GM12878 (cell line): ENCODE results near the gene SH3BP5. TPM values are rescaled to one million over a fixed set of nuclear protein-coding genes. Genes with fewer than 3 reads are reported as not detected.

Source experiments
- ATAC-seq: fragments of 200-7000 bp; cut with Tn5 transposase; 3 replicates; pipeline ENCODE4 v1.9.1; 2020; ENCODE audit warnings: mild to moderate bottlenecking, moderate library complexity
- BruUV-seq: library from RNA; stranded (reverse); fragments of 400-500 nt; replicated peaks from 2 replicates; lab custom pipeline; 2021; lab: Mats Ljungman, UMichigan
- CTCF ChIA-PET: fragments of 300-600 bp; sonication (Branson Sonifier 250); formaldehyde crosslinking; extraction: SDS; loops from one replicate; lab custom pipeline; 2021; ENCODE audit warnings: inconsistent platforms; lab: Yijun Ruan, JAX
- POLR2A ChIA-PET: fragments of 350-600 bp; formaldehyde crosslinking; extraction: SDS; loops from one replicate; lab custom pipeline; 2021; ENCODE audit warnings: inconsistent platforms; lab: Charles Lee
- RAD21 ChIA-PET: fragments of 300-600 bp; sonication (Branson Sonifier 250); formaldehyde crosslinking; loops from one replicate; lab custom pipeline; 2023; ENCODE audit warnings: antibody characterized with exemption; ENCODE audit not compliant: unreplicated experiment; lab: Charles Lee
- SMC1A ChIA-PET: fragments of 300-600 bp; sonication (Branson Sonifier 250); formaldehyde crosslinking; loops from one replicate; lab custom pipeline; 2023; ENCODE audit not compliant: unreplicated experiment, uncharacterized antibody; lab: Charles Lee
- DNase-seq: peaks from one replicate; pipeline ENCODE4 v3.0.0-alpha.2; 2011; ENCODE audit warnings: low read depth, low spot score
- FAIRE-seq: peaks from 3 replicates; lab custom pipeline; 2011; peaks lifted over from hg19 to GRCh38; lab: Jason Lieb, UNC
- H2AFZ ChIP-seq: 2 replicates; pipeline ENCODE4 v1.6.0; 2011; ENCODE audit warnings: low read depth, low read length, control low read depth; ENCODE audit not compliant: control insufficient read depth
- H3K27ac ChIP-seq: 2 replicates; pipeline ENCODE4 v1.5.1; 2011; ENCODE audit warnings: control low read depth; ENCODE audit not compliant: control insufficient read depth, insufficient read depth
- H3K27me3 ChIP-seq, 2 experiments: replicated peaks in 1 of 2; 2 replicates each; pipeline versions ENCODE4 v1.6.0 to v1.6.1; 2011; ENCODE audit warnings: low read length in 1 of 2; ENCODE audit not compliant: control insufficient read depth in 2 of 2, insufficient read depth in 2 of 2
- H3K36me3 ChIP-seq, 2 experiments: 2 replicates each; pipeline ENCODE4 v1.5.1; 2011; ENCODE audit warnings: low read length in 1 of 2; ENCODE audit not compliant: control insufficient read depth in 2 of 2, insufficient read depth in 2 of 2
- H3K4me1 ChIP-seq: 2 replicates; pipeline ENCODE4 v1.6.1; 2011; ENCODE audit warnings: mild to moderate bottlenecking, low read length, moderate library complexity, mixed read lengths; ENCODE audit not compliant: control insufficient read depth, insufficient read depth
- H3K4me2 ChIP-seq: 2 replicates; pipeline ENCODE4 v1.6.0; 2011; ENCODE audit warnings: control low read depth; ENCODE audit not compliant: control insufficient read depth, insufficient read depth
- H3K4me3 ChIP-seq: fragments of 200-600 bp; sonication (generic); 2 replicates; pipeline ENCODE4 v1.5.1; 2016
- H3K79me2 ChIP-seq: 2 replicates; pipeline ENCODE4 v1.6.0; 2011; ENCODE audit warnings: low read length; ENCODE audit not compliant: control insufficient read depth, insufficient read depth
- H3K9ac ChIP-seq: 2 replicates; pipeline ENCODE4 v1.8.0; 2011; ENCODE audit warnings: low read length, control low read depth, mixed read lengths; ENCODE audit not compliant: control insufficient read depth, insufficient read depth
- H3K9me3 ChIP-seq: replicated peaks from 3 replicates; pipeline ENCODE4 v1.5.1; 2011; ENCODE audit warnings: mild to moderate bottlenecking, low read length; ENCODE audit not compliant: control insufficient read depth, insufficient read depth
- H4K20me1 ChIP-seq: 2 replicates; pipeline ENCODE4 v1.6.0; 2011; ENCODE audit not compliant: control insufficient read depth, insufficient read depth
- CBX3 ChIP-seq: fragments of 200-600 bp; sonication (generic); IDR thresholded peaks from 2 replicates; pipeline ENCODE4 v1.6.1; 2016; ENCODE audit warnings: low read depth, borderline replicate concordance
- CREM ChIP-seq: IDR thresholded peaks from 2 replicates; pipeline ENCODE4 v1.6.1; 2014; ENCODE audit warnings: antibody characterized with exemption, low read depth
- HCFC1 ChIP-seq: fragments of 150-350 bp; IDR thresholded peaks from 2 replicates; pipeline ENCODE4 v1.6.1; 2014; ENCODE audit warnings: low read length
- MXI1 ChIP-seq: fragments of 150-350 bp; IDR thresholded peaks from 2 replicates; pipeline ENCODE4 v1.6.1; 2011; ENCODE audit warnings: low read depth, mild to moderate bottlenecking, inconsistent platforms, low read length, improper control_type of control experiment
- NFIC ChIP-seq: IDR thresholded peaks from 2 replicates; pipeline ENCODE4 v1.6.1; 2012; ENCODE audit warnings: low read depth, mild to moderate bottlenecking, inconsistent platforms, low read length, moderate library complexity
- NR2F1 ChIP-seq: fragments of 450-650 bp; conservative IDR thresholded peaks from 2 replicates; pipeline ENCODE4 v1.6.1; 2017; ENCODE audit warnings: mild to moderate bottlenecking
- RBBP5 ChIP-seq: fragments of 200-600 bp; sonication (generic); conservative IDR thresholded peaks from 2 replicates; pipeline ENCODE4 v1.6.1; 2016
- SIN3A ChIP-seq: IDR thresholded peaks from 2 replicates; pipeline ENCODE4 v1.6.1; 2012; ENCODE audit warnings: low read depth, low read length, improper control_type of control experiment
- SRF ChIP-seq, 2 experiments: IDR thresholded peaks; 2 replicates each; pipeline ENCODE4 v1.6.1; 2011; ENCODE audit warnings: low read depth in 2 of 2, low read length in 2 of 2, mild to moderate bottlenecking in 1 of 2, moderate library complexity in 1 of 2
- WRNIP1 ChIP-seq: IDR thresholded peaks from 2 replicates; pipeline ENCODE4 v1.6.1; 2011; ENCODE audit warnings: low read depth, low read length, improper control_type of control experiment, borderline replicate concordance
- ZBED1 ChIP-seq: IDR thresholded peaks from 2 replicates; pipeline ENCODE4 v1.6.1; 2016; ENCODE audit warnings: borderline replicate concordance
- WGBS: methylation state at CpG from one replicate; pipeline ENCODE4 v1.1.6; 2016; ENCODE audit warnings: low lambda C conversion rate; ENCODE audit not compliant: insufficient replicate concordance, insufficient coverage; ENCODE audit errors: missing lambda C conversion rate; 5-methylcytosine and 5-hydroxymethylcytosine counted together
- in situ Hi-C: fragments of 300-500 bp; cut with MboI; formaldehyde crosslinking; loops from 9 replicates; pipeline ENCODE4 v1.14.3; 2018; ENCODE audit warnings: mixed read lengths
- intact Hi-C: fragments of 100-400 bp; cut with micrococcal nuclease; formaldehyde crosslinking; loops from one replicate; pipeline ENCODE4 v1.14.2; 2022; ENCODE audit not compliant: unreplicated experiment
- polyA plus RNA-seq, 11 experiments: library from polyadenylated mRNA; depleted of rRNA in 4 of 11; unstranded in 6 of 11; stranded (reverse) in 5 of 11; fragments of >200 nt; fragmentation: Nextera tagmentation in 4 of 11; fragmentation: Illumina TruSeq in 1 of 11; extraction: Ambion mirVana in 4 of 11; extraction: Trizol in 1 of 11; gene quantifications; 1 replicate in 1 of 11; 2 replicates in 10 of 11; pipeline versions ENCODE4 v1.2.1 to v1.2.3, GENCODE V29; 2011 to 2016; ENCODE audit warnings: inconsistent platforms in 2 of 11, missing spikeins in 2 of 11, low read depth in 1 of 11
- total RNA-seq, 4 experiments: library from RNA; depleted of rRNA in 3 of 4; stranded (reverse); fragments of >200 nt in 3 of 4; fragmentation: Illumina TruSeq in 1 of 4; extraction: Trizol in 1 of 4; gene quantifications; 2 replicates each; pipeline versions ENCODE4 v1.2.1 to v1.2.3, GENCODE V29; 2013 to 2021
- TF ChIP-seq, protein P1 (sequence below): fragments of 150-350 bp; IDR thresholded peaks from 2 replicates; pipeline ENCODE4 v1.6.1; 2014; ENCODE audit warnings: mild to moderate bottlenecking, low read depth, low read length
- TF ChIP-seq, protein P2 (sequence below): IDR thresholded peaks from 2 replicates; pipeline ENCODE4 v1.6.1; 2011; ENCODE audit warnings: low read depth, low read length, improper control_type of control experiment, borderline replicate concordance
- TF ChIP-seq, protein P3 (sequence below): IDR thresholded peaks from 2 replicates; pipeline ENCODE4 v1.6.1; 2012; ENCODE audit warnings: low read depth, low read length, improper control_type of control experiment

Gene SH3BP5
- total and polyA plus RNA-seq, 10 of the 15 experiments (the other 5 are each of a cell fraction or from before 2014, with no cell fraction given): 14.9 to 87.5 (median 43.7) TPM

DNA sequence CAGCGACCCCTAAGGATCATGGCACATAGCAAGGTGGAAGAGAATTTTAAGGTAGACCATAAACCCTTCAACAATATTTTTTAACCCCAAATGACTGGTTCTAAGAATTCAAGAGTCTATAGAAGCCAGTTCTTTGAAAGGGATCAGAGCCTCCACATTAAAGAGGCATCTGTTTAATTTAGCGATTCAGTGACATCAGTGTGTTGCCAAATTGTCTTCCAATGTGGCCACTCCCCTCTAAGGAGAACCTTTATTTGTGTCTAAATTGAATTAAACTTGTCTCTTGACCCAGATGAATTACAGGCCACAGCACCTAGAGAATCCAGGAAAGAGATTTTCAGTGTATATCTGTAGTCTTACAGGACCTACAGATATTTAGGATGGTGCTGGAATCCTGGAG is 6.6 kb upstream of the SH3BP5 start:
- DNase-seq (no peak), ATAC-seq (no peak), FAIRE-seq (no peak)
- H3K36me3 ChIP-seq: no peaks in the 10 kb centered on the region
- peaks cover 5% of the 10 kb centered on the region; the same call in 1 of the 2 replicates for H3K4me1 ChIP-seq
- H2AFZ ChIP-seq: no peak overlapping the region
- intact Hi-C loops: no loop called here
- BruUV-seq: no TSS peak
- CTCF ChIA-PET: interaction anchor here (1.0 kb wide), 1 partner anchor 59 kb away, joined by 3 read pairs; no protein-coding TSS in a partner anchor
- TF ChIP-seq WRNIP1: no peak
- TF ChIP-seq, protein P1, sequence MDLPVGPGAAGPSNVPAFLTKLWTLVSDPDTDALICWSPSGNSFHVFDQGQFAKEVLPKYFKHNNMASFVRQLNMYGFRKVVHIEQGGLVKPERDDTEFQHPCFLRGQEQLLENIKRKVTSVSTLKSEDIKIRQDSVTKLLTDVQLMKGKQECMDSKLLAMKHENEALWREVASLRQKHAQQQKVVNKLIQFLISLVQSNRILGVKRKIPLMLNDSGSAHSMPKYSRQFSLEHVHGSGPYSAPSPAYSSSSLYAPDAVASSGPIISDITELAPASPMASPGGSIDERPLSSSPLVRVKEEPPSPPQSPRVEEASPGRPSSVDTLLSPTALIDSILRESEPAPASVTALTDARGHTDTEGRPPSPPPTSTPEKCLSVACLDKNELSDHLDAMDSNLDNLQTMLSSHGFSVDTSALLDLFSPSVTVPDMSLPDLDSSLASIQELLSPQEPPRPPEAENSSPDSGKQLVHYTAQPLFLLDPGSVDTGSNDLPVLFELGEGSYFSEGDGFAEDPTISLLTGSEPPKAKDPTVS: no peak
- TF ChIP-seq CBX3: no peak
- TF ChIP-seq CREM: no peak
- TF ChIP-seq, protein P2, sequence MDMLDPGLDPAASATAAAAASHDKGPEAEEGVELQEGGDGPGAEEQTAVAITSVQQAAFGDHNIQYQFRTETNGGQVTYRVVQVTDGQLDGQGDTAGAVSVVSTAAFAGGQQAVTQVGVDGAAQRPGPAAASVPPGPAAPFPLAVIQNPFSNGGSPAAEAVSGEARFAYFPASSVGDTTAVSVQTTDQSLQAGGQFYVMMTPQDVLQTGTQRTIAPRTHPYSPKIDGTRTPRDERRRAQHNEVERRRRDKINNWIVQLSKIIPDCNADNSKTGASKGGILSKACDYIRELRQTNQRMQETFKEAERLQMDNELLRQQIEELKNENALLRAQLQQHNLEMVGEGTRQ: no peak
- TF ChIP-seq SIN3A: no peak
- no peak for TF ChIP-seq RBBP5
- TF ChIP-seq MXI1: no peak
- TF ChIP-seq NR2F1: no peak
- no peak for TF ChIP-seq NFIC
- no peak for TF ChIP-seq ZBED1
- TF ChIP-seq HCFC1: no peak
- no peak for TF ChIP-seq SRF (IDR thresholded peaks at IDR 0.05; ENCODE audit: low read depth in 2 of 2, low read length in 2 of 2)
- TF ChIP-seq, protein P3, sequence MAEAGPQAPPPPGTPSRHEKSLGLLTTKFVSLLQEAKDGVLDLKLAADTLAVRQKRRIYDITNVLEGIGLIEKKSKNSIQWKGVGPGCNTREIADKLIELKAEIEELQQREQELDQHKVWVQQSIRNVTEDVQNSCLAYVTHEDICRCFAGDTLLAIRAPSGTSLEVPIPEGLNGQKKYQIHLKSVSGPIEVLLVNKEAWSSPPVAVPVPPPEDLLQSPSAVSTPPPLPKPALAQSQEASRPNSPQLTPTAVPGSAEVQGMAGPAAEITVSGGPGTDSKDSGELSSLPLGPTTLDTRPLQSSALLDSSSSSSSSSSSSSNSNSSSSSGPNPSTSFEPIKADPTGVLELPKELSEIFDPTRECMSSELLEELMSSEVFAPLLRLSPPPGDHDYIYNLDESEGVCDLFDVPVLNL: no peak
- H3K4me2 ChIP-seq: no peak overlapping the region
- in situ Hi-C loops: no loop called here
- no peak overlapping the region for H3K27ac ChIP-seq
- H3K9ac ChIP-seq: no peak overlapping the region
- RAD21 ChIA-PET: no interaction called here
- POLR2A ChIA-PET: no interaction called here
- 95% methylated on average over 2 of the region's 2 CpGs for WGBS
- H3K27me3 ChIP-seq: no peaks in the 10 kb centered on the region
- H3K4me3 ChIP-seq: no peak overlapping the region
- no peaks in the 10 kb centered on the region; the same call in 2 of the 3 replicates for H3K9me3 ChIP-seq
- no peaks in the 10 kb centered on the region for H4K20me1 ChIP-seq
- SMC1A ChIA-PET: no interaction called here
- no peaks in the 10 kb centered on the region for H3K79me2 ChIP-seq
